Measurements from ENCODE around the gene SUV39H1. TPM values are rescaled to one million over a fixed set of nuclear protein-coding genes. Genes with fewer than 3 reads are reported as not detected.
A peak's percentile ranks its signal among the peaks of the same experiment; 100 is the strongest.
"Not testable (repeated sequence)": the region's sequence is repeated elsewhere in the genome, so short reads cannot be mapped to it uniquely, and the experiment has no call there.

Gene SUV39H1
- total and polyA plus RNA-seq, 3 experiments from 2014 or later: 17.2 to 33.2 (median 32.1) TPM

GRCh38 chrX:48689208-48689920 is 7.2 kb upstream of the SUV39H1 start:
- H3K27me3 ChIP-seq (ENCODE audit: insufficient read depth, low read length, poor library complexity, severe bottlenecking): no peaks in the 10 kb centered on the region
- H3K27ac ChIP-seq (ENCODE audit: low read depth, low read length): no peak overlapping the region
- Mint-ChIP-seq H3K27ac (peak overlapping the region in 1 of 8 donors; percentile 23), H3K27me3 (peaks cover 0 to 2% of the 10 kb centered on the region in 2 donors), H3K4me3 (no peak overlapping the region), H3K4me1 (peaks cover 27 to 39% (median 32%) of the 10 kb centered on the region in 3 donors), H3K36me3 (peaks cover 4 to 62% (median 4%) of the 10 kb centered on the region in 3 donors), H3K9me3 (no peaks in the 10 kb centered on the region)
- H3K36me3 ChIP-seq (ENCODE audit: insufficient read depth, low read length): peaks cover 13% of the 10 kb centered on the region
- H3K4me3 ChIP-seq (ENCODE audit: low read length): no peak overlapping the region
- no peaks in the 10 kb centered on the region for H3K9me3 ChIP-seq (ENCODE audit: low read length)
- peaks cover 27% of the 10 kb centered on the region for H3K4me1 ChIP-seq (ENCODE audit: insufficient read depth, low read length)
- ChIA-PET CTCF (no interaction called here), POLR2A (interaction anchor here (0.6 kb wide), 1 partner anchor 448 kb away, joined by 4 read pairs; no protein-coding TSS in a partner anchor)
- no peak for DNase-seq

GRCh38 chrX:48691746-48692145 is 4.8 kb upstream of the SUV39H1 start:
- H3K9me3 Mint-ChIP-seq; CTCF ChIA-PET; H3K4me3 ChIP-seq (ENCODE audit: low read length); H3K27me3 ChIP-seq (ENCODE audit: insufficient read depth, low read length, poor library complexity, severe bottlenecking); H3K36me3 ChIP-seq (ENCODE audit: insufficient read depth, low read length); H3K27me3 Mint-ChIP-seq; H3K9me3 ChIP-seq (ENCODE audit: low read length); H3K27ac ChIP-seq (ENCODE audit: low read depth, low read length); H3K4me1 ChIP-seq (ENCODE audit: insufficient read depth, low read length); H3K27ac Mint-ChIP-seq; POLR2A ChIA-PET; H3K4me3 Mint-ChIP-seq; DNase-seq: not testable (repeated sequence)
- Mint-ChIP-seq H3K36me3 (peaks cover 0 to 47% (median 4%) of the 10 kb centered on the region in 3 donors), H3K4me1 (peaks cover 19 to 34% (median 22%) of the 10 kb centered on the region in 3 donors)

- Histone ChIP-seq H3K4me3 (ENCODE audit: low read length) (no peak overlapping the region), H3K27ac (ENCODE audit: low read depth, low read length) (no peak overlapping the region), H3K4me1 (ENCODE audit: insufficient read depth, low read length) (peaks cover 12% of the 10 kb centered on the region), H3K36me3 (ENCODE audit: insufficient read depth, low read length) (no peaks in the 10 kb centered on the region), H3K9me3 (ENCODE audit: low read length) (no peaks in the 10 kb centered on the region), H3K27me3 (ENCODE audit: insufficient read depth, low read length, poor library complexity, severe bottlenecking) (no peaks in the 10 kb centered on the region)
- H3K9me3 Mint-ChIP-seq: no peaks in the 10 kb centered on the region
- ChIA-PET CTCF (interaction anchor here (1.6 kb wide), 1 partner anchor 12 kb away, joined by 4 read pairs; no protein-coding TSS in a partner anchor), POLR2A (interaction anchor here (1.2 to 3.5 kb wide), 2 partner anchors 11 to 42 kb away, joined by 5 to 16 read pairs; partner anchors contain the start of gene WAS)
- no peak for DNase-seq
- H3K4me1 Mint-ChIP-seq: peaks cover 24 to 34% (median 31%) of the 10 kb centered on the region in 3 donors
- H3K4me3 Mint-ChIP-seq: peak overlapping the region; percentile 39 to 93 (median 88)
- peaks cover 0 to 4% of the 10 kb centered on the region in 2 donors for H3K27me3 Mint-ChIP-seq
- peak overlapping the region; percentile 77 to 98 (median 96) for H3K27ac Mint-ChIP-seq
- H3K36me3 Mint-ChIP-seq: peaks cover 0 to 33% (median 6%) of the 10 kb centered on the region in 3 donors
These were observed 1.6 kb upstream of the SUV39H1 start for GRCh38 chrX:48694776-48695533.

- CTCF ChIA-PET: interaction anchor here (1.6 kb wide), 1 partner anchor 12 kb away, joined by 4 read pairs; no protein-coding TSS in a partner anchor
- no peaks in the 10 kb centered on the region for H3K9me3 ChIP-seq (ENCODE audit: low read length)
- Mint-ChIP-seq H3K9me3 (no peaks in the 10 kb centered on the region), H3K36me3 (peaks cover 0 to 30% (median 4%) of the 10 kb centered on the region in 3 donors), H3K27me3 (peaks cover 0 to 4% of the 10 kb centered on the region in 2 donors), H3K4me1 (peaks cover 24 to 35% (median 31%) of the 10 kb centered on the region in 3 donors), H3K4me3 (peak overlapping the region; percentile 83 to 93 (median 88)), H3K27ac (peak overlapping the region in 7 of 8 donors; percentile 96 to 98 (median 97))
- no peaks in the 10 kb centered on the region for H3K36me3 ChIP-seq (ENCODE audit: insufficient read depth, low read length)
- no peak for DNase-seq
- peak overlapping the region; percentile 87 for H3K27ac ChIP-seq (ENCODE audit: low read depth, low read length)
- no peaks in the 10 kb centered on the region for H3K27me3 ChIP-seq (ENCODE audit: insufficient read depth, low read length, poor library complexity, severe bottlenecking)
- peak overlapping the region; percentile 80 for H3K4me3 ChIP-seq (ENCODE audit: low read length)
- POLR2A ChIA-PET: interaction anchor here (1.1 to 3.5 kb wide), 5 partner anchors 11 to 202 kb away, joined by 3 to 16 read pairs (median 6); partner anchors contain the start of genes PQBP1, TIMM17B and WAS
- H3K4me1 ChIP-seq (ENCODE audit: insufficient read depth, low read length): peaks cover 12% of the 10 kb centered on the region
These were observed 1.0 kb upstream of the SUV39H1 start for GRCh38 chrX:48695534-48695896.

- no peaks in the 10 kb centered on the region for H3K9me3 Mint-ChIP-seq
- H3K4me1 ChIP-seq (ENCODE audit: insufficient read depth, low read length): peaks cover 12% of the 10 kb centered on the region
- peak overlapping the region; percentile 86 to 98 (median 96) for H3K27ac Mint-ChIP-seq
- POLR2A ChIA-PET: interaction anchor here (1.0 to 3.5 kb wide), 6 partner anchors 12 to 202 kb away, joined by 3 to 16 read pairs (median 6); partner anchors contain the start of genes HDAC6, PQBP1, TIMM17B and WAS
- peak overlapping the region; percentile 83 to 93 (median 88) for H3K4me3 Mint-ChIP-seq
- DNase-seq: no peak
- peaks cover 0 to 31% (median 4%) of the 10 kb centered on the region in 3 donors for H3K36me3 Mint-ChIP-seq
- H3K36me3 ChIP-seq (ENCODE audit: insufficient read depth, low read length): no peaks in the 10 kb centered on the region
- peak overlapping the region; percentile 80 for H3K4me3 ChIP-seq (ENCODE audit: low read length)
- CTCF ChIA-PET: interaction anchor here (1.6 kb wide), 1 partner anchor 13 kb away, joined by 4 read pairs; no protein-coding TSS in a partner anchor
- no peaks in the 10 kb centered on the region for H3K27me3 ChIP-seq (ENCODE audit: insufficient read depth, low read length, poor library complexity, severe bottlenecking)
- H3K4me1 Mint-ChIP-seq: peaks cover 24 to 39% (median 31%) of the 10 kb centered on the region in 3 donors
- no peaks in the 10 kb centered on the region for H3K9me3 ChIP-seq (ENCODE audit: low read length)
- peak overlapping the region; percentile 87 for H3K27ac ChIP-seq (ENCODE audit: low read depth, low read length)
- peaks cover 0 to 4% of the 10 kb centered on the region in 2 donors for H3K27me3 Mint-ChIP-seq
These were observed 621 bp upstream of the SUV39H1 start for GRCh38 chrX:48695925-48696300.

- CTCF ChIA-PET: no interaction called here
- Histone ChIP-seq H3K4me1 (ENCODE audit: insufficient read depth, low read length) (peaks cover 17% of the 10 kb centered on the region), H3K27me3 (ENCODE audit: insufficient read depth, low read length, poor library complexity, severe bottlenecking) (no peaks in the 10 kb centered on the region), H3K4me3 (ENCODE audit: low read length) (peak overlapping the region; percentile 39), H3K36me3 (ENCODE audit: insufficient read depth, low read length) (no peaks in the 10 kb centered on the region), H3K27ac (ENCODE audit: low read depth, low read length) (peak overlapping the region; percentile 59), H3K9me3 (ENCODE audit: low read length) (no peaks in the 10 kb centered on the region)
- POLR2A ChIA-PET: interaction anchor here (0.9 to 3.5 kb wide), 5 partner anchors 13 to 104 kb away, joined by 3 to 16 read pairs (median 3); partner anchors contain the start of genes HDAC6 and WAS
- no peaks in the 10 kb centered on the region for H3K9me3 Mint-ChIP-seq
- peak in 2 of 5 donors; percentile 7 to 64 for DNase-seq
- peaks cover 0 to 4% of the 10 kb centered on the region in 2 donors for H3K27me3 Mint-ChIP-seq
- peak overlapping the region; percentile 18 to 97 (median 78) for H3K27ac Mint-ChIP-seq
- peaks cover 0 to 36% (median 2%) of the 10 kb centered on the region in 3 donors for H3K36me3 Mint-ChIP-seq
- peaks cover 26 to 50% (median 33%) of the 10 kb centered on the region in 3 donors for H3K4me1 Mint-ChIP-seq
- peak overlapping the region; percentile 49 to 90 (median 86) for H3K4me3 Mint-ChIP-seq
These were observed 584 bp downstream of the SUV39H1 start for GRCh38 chrX:48696909-48697727.

GRCh38 chrX:48698306-48698705 is 1.8 kb downstream of the SUV39H1 start:
- DNase-seq: no peak
- Mint-ChIP-seq H3K27me3 (peaks cover 0 to 4% of the 10 kb centered on the region in 2 donors), H3K4me3 (peak overlapping the region in 4 of 7 donors; percentile 45 to 86 (median 60)), H3K9me3 (no peaks in the 10 kb centered on the region), H3K27ac (peak overlapping the region in 1 of 8 donors; percentile 11), H3K4me1 (peaks cover 33 to 61% (median 45%) of the 10 kb centered on the region in 3 donors), H3K36me3 (peaks cover 0 to 47% (median 2%) of the 10 kb centered on the region in 3 donors)
- H3K4me3 ChIP-seq (ENCODE audit: low read length): no peak overlapping the region
- POLR2A ChIA-PET: interaction anchor here (0.6 to 1.3 kb wide), 3 partner anchors 15 to 39 kb away, joined by 3 read pairs; no protein-coding TSS in a partner anchor
- CTCF ChIA-PET: interaction anchor here (1.3 kb wide), 1 partner anchor 50 kb away, joined by 3 read pairs; no protein-coding TSS in a partner anchor
- peaks cover 17% of the 10 kb centered on the region for H3K4me1 ChIP-seq (ENCODE audit: insufficient read depth, low read length)
- H3K9me3 ChIP-seq (ENCODE audit: low read length): no peaks in the 10 kb centered on the region
- H3K27me3 ChIP-seq (ENCODE audit: insufficient read depth, low read length, poor library complexity, severe bottlenecking): no peaks in the 10 kb centered on the region
- no peaks in the 10 kb centered on the region for H3K36me3 ChIP-seq (ENCODE audit: insufficient read depth, low read length)
- no peak overlapping the region for H3K27ac ChIP-seq (ENCODE audit: low read depth, low read length)
